ENCODE measurements around the gene LRMDA.

Gene LRMDA

DNA sequence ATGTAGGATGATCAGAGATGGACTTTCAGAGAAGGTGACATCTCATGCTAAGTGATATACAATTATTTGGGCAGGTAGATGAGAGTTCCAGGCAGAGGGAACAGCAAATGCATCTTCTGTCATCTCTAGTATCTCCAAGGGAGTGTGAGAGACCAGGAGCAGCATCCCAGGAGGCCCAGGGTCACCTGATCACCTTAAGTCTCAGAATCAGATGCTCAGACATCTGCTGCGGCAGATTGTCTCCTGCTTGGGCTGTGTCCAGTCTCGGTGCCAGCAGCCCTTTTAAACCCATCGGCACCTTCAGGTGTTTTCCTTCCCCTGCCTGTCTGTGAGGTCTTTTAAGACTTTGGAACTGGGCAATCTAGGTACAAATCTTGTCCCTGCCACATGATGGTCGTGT lies 690.6 kb downstream of the LRMDA start:
- H3K4me3 ChIP-seq (ENCODE audit: low read depth, low read length): no peak overlapping the region
- H3K27ac ChIP-seq (ENCODE audit: low read depth, low read length): no peak overlapping the region
- no peak overlapping the region for H3K9ac ChIP-seq (ENCODE audit: low read length)
- H3K27me3 ChIP-seq (ENCODE audit: control insufficient read depth, insufficient read depth, low read length): peaks cover 2% of the 10 kb centered on the region; the same call in 1 of the 2 replicates
- no peaks in the 10 kb centered on the region for H3K36me3 ChIP-seq (ENCODE audit: control insufficient read depth, insufficient read depth, low read length)
- H3K4me1 ChIP-seq (ENCODE audit: control insufficient read depth, insufficient read depth, low read length): peaks cover 10% of the 10 kb centered on the region
- no peaks in the 10 kb centered on the region for H3K9me3 ChIP-seq (ENCODE audit: control insufficient read depth, insufficient read depth, low read depth, low read length)

DNA sequence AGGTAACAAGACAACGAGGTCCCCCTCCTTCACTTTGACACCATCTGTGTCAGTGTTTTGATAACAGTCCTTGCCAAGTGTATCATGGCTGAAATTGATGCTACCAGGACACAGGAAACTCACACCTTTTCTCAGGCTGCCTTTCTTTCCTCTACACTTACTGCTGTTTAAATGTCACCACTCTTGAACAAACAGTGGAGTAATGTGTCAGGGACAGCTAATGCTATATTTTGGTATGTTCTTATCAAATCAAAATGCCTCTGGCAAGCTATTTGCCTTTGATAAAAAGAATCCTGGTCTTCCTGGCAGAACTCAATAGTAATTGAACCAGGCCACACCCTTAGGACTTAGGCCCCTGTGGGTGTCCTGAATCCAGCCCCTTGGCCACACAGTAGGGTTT lies 692.9 kb downstream of the LRMDA start:
- H3K27ac ChIP-seq (ENCODE audit: low read depth, low read length): no peak overlapping the region
- no peak overlapping the region for H3K4me3 ChIP-seq (ENCODE audit: low read depth, low read length)
- H3K4me1 ChIP-seq (ENCODE audit: control insufficient read depth, insufficient read depth, low read length): peaks cover 10% of the 10 kb centered on the region
- H3K9ac ChIP-seq (ENCODE audit: low read length): no peak overlapping the region
- H3K9me3 ChIP-seq (ENCODE audit: control insufficient read depth, insufficient read depth, low read depth, low read length): no peaks in the 10 kb centered on the region
- H3K27me3 ChIP-seq (ENCODE audit: control insufficient read depth, insufficient read depth, low read length): peaks cover 2% of the 10 kb centered on the region; the same call in 1 of the 2 replicates
- no peaks in the 10 kb centered on the region for H3K36me3 ChIP-seq (ENCODE audit: control insufficient read depth, insufficient read depth, low read length)

DNA sequence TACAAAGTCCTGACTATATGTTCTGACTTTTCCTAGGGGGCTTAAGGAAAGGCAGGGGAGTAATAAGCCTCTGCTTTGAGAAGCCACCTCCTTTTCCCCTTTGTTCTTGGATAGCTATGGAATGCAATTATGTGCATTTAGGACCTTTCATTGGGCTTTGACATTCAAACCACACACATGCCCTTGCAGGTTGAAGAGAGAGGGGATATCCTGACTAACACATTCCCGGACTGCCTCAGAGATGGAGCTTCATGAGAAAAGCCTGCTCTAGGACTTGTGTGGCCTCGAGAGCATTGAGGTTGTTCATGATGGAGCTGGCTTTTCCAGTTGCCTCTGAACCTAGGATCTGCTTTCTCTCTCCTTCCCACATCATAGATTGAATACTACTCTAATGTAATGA lies 694.5 kb downstream of the LRMDA start:
- H3K9me3 ChIP-seq (ENCODE audit: control insufficient read depth, insufficient read depth, low read depth, low read length): no peaks in the 10 kb centered on the region
- no peak overlapping the region for H3K4me3 ChIP-seq (ENCODE audit: low read depth, low read length)
- H3K9ac ChIP-seq (ENCODE audit: low read length): no peak overlapping the region
- no peak overlapping the region for H3K27ac ChIP-seq (ENCODE audit: low read depth, low read length)
- no peaks in the 10 kb centered on the region for H3K36me3 ChIP-seq (ENCODE audit: control insufficient read depth, insufficient read depth, low read length)
- H3K4me1 ChIP-seq (ENCODE audit: control insufficient read depth, insufficient read depth, low read length): peaks cover 10% of the 10 kb centered on the region
- H3K27me3 ChIP-seq (ENCODE audit: control insufficient read depth, insufficient read depth, low read length): peaks cover 2% of the 10 kb centered on the region; the same call in 1 of the 2 replicates

DNA sequence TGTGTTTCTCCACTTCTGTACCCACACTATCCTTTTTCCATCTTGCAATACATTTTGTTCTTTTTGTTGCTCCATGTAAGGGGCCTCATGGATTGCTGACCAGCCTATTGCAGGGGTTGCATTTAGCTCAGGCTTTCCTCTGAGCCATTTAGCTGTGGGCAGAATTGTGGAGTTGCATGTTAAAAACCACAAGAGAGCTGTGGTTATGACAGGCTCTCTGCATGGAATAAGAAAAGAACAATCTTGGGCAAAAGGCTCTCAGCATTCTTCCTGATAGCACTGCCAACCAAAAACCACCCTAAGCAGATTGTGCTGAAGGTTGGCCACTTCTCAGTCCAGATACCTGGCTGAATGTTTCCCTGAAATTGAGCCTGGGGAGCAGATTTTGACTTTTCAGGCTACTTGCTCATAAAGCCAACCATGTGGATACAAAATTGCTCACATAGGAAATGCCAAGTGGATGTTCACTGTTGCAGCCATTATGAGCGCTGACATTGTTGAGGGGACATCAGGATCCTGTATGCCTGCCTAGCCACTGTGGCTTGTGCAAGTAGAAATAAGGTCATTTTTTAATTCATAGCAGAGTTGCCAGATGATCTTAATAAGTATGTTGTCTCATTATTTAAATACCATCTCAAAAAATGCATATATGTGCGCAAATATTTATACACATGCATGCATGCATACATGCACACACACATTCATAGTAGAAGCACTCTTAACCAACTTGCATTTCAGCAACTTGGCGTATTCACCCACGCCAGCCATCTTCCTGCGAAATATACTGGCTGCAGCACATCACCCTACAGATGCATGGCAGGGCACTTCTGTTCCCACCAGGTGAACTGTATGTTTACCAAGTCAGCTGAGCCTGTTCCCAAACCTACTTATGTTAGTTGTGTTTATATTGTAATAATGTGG lies 695.4 kb downstream of the LRMDA start:
- Histone ChIP-seq H3K9me3 (ENCODE audit: control insufficient read depth, insufficient read depth, low read depth, low read length) (no peaks in the 10 kb centered on the region), H3K4me3 (ENCODE audit: low read depth, low read length) (no peak overlapping the region), H3K36me3 (ENCODE audit: control insufficient read depth, insufficient read depth, low read length) (no peaks in the 10 kb centered on the region), H3K27me3 (ENCODE audit: control insufficient read depth, insufficient read depth, low read length) (peaks cover 2% of the 10 kb centered on the region; the same call in 1 of the 2 replicates), H3K27ac (ENCODE audit: low read depth, low read length) (no peak overlapping the region), H3K4me1 (ENCODE audit: control insufficient read depth, insufficient read depth, low read length) (peaks cover 10% of the 10 kb centered on the region), H3K9ac (ENCODE audit: low read length) (no peak overlapping the region)

DNA sequence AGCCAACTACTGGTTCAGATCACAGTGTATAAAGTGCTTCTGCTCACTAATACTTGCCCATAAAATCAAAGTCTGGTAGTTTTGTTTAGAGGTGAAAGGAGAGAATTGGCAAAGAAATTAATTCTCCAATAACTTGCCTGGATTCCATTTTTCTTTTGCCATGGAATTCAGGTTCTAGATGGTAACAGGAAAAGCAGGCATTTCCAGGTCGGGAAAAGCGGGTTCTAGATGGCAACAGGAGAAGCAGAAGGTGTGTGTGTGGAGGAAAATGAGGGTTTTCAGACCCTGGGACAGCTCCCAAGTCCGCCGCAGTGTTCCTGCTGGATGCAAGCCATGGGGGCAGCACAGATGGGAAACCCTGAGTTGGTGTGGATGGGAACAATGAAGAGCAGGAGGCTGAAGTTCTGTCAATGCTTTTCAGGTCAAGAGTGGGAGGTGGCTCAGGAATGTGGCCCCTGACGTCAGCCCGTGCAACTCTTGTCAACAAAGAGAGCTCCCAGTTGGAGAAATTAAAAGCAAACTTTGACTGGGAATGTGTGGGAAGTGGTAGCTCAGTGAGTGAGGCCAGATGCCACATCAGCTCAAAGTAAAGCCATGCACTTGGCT lies 696.7 kb downstream of the LRMDA start:
- no peaks in the 10 kb centered on the region for H3K36me3 ChIP-seq (ENCODE audit: control insufficient read depth, insufficient read depth, low read length)
- H3K4me3 ChIP-seq (ENCODE audit: low read depth, low read length): no peak overlapping the region
- H3K9ac ChIP-seq (ENCODE audit: low read length): no peak overlapping the region
- H3K9me3 ChIP-seq (ENCODE audit: control insufficient read depth, insufficient read depth, low read depth, low read length): no peaks in the 10 kb centered on the region
- no peak overlapping the region for H3K27ac ChIP-seq (ENCODE audit: low read depth, low read length)
- peaks cover 2% of the 10 kb centered on the region; the same call in 1 of the 2 replicates for H3K27me3 ChIP-seq (ENCODE audit: control insufficient read depth, insufficient read depth, low read length)
- H3K4me1 ChIP-seq (ENCODE audit: control insufficient read depth, insufficient read depth, low read length): peaks cover 10% of the 10 kb centered on the region

DNA sequence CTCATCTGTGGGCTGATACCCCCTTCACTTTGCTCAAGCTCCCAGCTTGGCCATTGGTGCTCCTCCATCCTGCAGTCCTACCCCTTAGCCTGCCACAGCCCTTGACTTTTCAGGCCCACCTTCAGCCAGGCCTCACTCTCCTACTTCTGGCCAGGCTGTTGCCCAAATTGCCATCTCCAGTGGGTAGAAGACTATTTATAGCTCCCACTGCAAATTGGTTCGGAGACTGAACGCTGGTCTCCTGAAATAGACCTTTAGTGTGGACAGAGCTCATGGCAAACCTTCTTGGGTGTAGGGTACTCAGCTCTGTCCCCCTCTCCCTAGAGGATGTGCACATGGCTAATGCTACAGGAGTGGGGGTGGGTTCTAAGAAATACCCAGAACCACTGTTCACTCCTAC lies 697.8 kb downstream of the LRMDA start:
- no peaks in the 10 kb centered on the region for H3K9me3 ChIP-seq (ENCODE audit: control insufficient read depth, insufficient read depth, low read depth, low read length)
- no peak overlapping the region for H3K4me3 ChIP-seq (ENCODE audit: low read depth, low read length)
- no peak overlapping the region for H3K27ac ChIP-seq (ENCODE audit: low read depth, low read length)
- peaks cover 19% of the 10 kb centered on the region for H3K4me1 ChIP-seq (ENCODE audit: control insufficient read depth, insufficient read depth, low read length)
- no peaks in the 10 kb centered on the region; the same call in 1 of the 2 replicates for H3K27me3 ChIP-seq (ENCODE audit: control insufficient read depth, insufficient read depth, low read length)
- no peaks in the 10 kb centered on the region for H3K36me3 ChIP-seq (ENCODE audit: control insufficient read depth, insufficient read depth, low read length)
- H3K9ac ChIP-seq (ENCODE audit: low read length): no peak overlapping the region

DNA sequence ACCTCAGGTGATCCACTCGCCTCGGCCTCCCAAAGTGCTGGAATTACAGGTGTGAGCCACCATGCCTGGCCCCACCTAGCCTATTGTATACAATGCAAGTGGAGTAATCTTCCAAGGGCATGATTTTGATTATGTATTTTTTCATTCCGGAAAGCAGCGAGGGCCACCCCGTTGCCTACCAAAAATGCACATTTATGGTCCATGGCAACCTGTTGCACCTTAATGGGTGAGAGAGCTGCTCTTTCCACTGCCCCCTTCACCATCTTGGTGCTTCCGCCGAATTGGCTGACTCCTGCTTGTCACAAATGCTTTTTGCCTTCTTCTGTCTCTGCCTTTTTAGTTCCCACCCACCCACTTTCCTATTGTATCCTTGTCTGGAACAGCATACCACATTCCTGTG lies 699.5 kb downstream of the LRMDA start:
- H3K27me3 ChIP-seq (ENCODE audit: control insufficient read depth, insufficient read depth, low read length): no peaks in the 10 kb centered on the region
- H3K4me3 ChIP-seq (ENCODE audit: low read depth, low read length): no peak overlapping the region
- H3K9me3 ChIP-seq (ENCODE audit: control insufficient read depth, insufficient read depth, low read depth, low read length): no peaks in the 10 kb centered on the region
- H3K27ac ChIP-seq (ENCODE audit: low read depth, low read length): no peak overlapping the region
- peaks cover 17% of the 10 kb centered on the region for H3K4me1 ChIP-seq (ENCODE audit: control insufficient read depth, insufficient read depth, low read length)
- no peak overlapping the region for H3K9ac ChIP-seq (ENCODE audit: low read length)
- no peaks in the 10 kb centered on the region for H3K36me3 ChIP-seq (ENCODE audit: control insufficient read depth, insufficient read depth, low read length)

DNA sequence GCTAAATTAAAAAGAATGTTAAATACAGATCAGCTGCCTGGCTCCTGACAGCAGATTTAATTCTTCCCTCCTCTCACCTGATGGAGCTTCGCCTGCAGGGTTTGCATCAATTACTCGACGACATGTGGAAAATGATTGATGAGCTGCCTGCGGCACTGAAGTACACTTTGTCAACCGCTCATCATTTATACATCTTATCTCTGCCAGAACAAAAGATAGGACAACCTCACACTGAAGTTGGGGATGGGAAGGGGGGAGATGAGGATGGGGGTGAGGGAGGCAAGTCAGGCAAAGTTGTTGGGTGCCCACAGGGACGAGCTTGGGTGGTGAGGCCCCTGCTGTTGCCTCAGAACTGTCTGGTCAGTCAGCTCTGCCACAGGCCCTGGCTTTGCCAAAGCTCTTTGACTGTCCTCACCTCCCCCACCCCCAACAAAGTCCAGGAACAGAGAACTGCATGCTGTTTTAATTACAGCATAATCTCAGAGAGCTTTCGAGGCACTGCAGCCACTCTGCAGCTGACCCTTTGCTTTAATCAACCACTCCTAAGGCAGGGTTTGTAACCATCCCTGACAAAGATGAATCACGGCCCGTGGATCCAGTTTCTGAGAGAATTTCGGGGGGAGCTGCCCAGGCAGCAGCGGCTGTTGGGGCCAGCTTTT lies 702.3 kb downstream of the LRMDA start:
- Histone ChIP-seq H3K36me3 (ENCODE audit: control insufficient read depth, insufficient read depth, low read length) (no peaks in the 10 kb centered on the region), H3K9me3 (ENCODE audit: control insufficient read depth, insufficient read depth, low read depth, low read length) (no peaks in the 10 kb centered on the region), H3K27me3 (ENCODE audit: control insufficient read depth, insufficient read depth, low read length) (no peaks in the 10 kb centered on the region)

DNA sequence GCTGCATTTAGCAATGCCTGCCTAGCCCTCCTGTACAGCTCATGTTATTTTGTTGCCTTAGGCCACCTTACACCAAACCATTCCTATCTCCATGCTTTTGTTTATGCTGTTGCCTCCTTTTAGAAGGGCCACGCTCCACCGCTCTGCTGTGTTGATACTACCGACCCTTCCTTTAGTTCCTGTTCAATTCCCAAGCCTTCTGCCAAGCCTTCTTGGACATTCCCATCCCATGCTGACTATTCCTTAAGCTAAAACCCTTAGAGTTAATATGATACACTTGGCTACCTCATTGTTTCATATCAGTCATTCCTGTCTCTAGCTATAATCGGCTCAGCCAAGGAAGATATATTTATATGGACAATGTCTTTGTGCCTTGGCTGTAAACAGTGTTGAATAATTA lies 705.5 kb downstream of the LRMDA start:
- H3K27me3 ChIP-seq (ENCODE audit: control insufficient read depth, insufficient read depth, low read length): no peaks in the 10 kb centered on the region
- no peaks in the 10 kb centered on the region for H3K9me3 ChIP-seq (ENCODE audit: control insufficient read depth, insufficient read depth, low read depth, low read length)
- H3K4me3 ChIP-seq (ENCODE audit: low read depth, low read length): no peak overlapping the region
- H3K36me3 ChIP-seq (ENCODE audit: control insufficient read depth, insufficient read depth, low read length): no peaks in the 10 kb centered on the region
- H3K27ac ChIP-seq (ENCODE audit: low read depth, low read length): no peak overlapping the region
- peaks cover 8% of the 10 kb centered on the region; the same call in 1 of the 2 replicates for H3K4me1 ChIP-seq (ENCODE audit: control insufficient read depth, insufficient read depth, low read length)
- no peak overlapping the region for H3K9ac ChIP-seq (ENCODE audit: low read length)

More for the DNA sequence above, 702.3 kb downstream of the LRMDA start:
- H3K9ac ChIP-seq (ENCODE audit: low read length): no peak overlapping the region
- H3K4me3 ChIP-seq (ENCODE audit: low read depth, low read length): no peak overlapping the region
- peaks cover 8% of the 10 kb centered on the region; the same call in 1 of the 2 replicates for H3K4me1 ChIP-seq (ENCODE audit: control insufficient read depth, insufficient read depth, low read length)
- H3K27ac ChIP-seq (ENCODE audit: low read depth, low read length): no peak overlapping the region

DNA sequence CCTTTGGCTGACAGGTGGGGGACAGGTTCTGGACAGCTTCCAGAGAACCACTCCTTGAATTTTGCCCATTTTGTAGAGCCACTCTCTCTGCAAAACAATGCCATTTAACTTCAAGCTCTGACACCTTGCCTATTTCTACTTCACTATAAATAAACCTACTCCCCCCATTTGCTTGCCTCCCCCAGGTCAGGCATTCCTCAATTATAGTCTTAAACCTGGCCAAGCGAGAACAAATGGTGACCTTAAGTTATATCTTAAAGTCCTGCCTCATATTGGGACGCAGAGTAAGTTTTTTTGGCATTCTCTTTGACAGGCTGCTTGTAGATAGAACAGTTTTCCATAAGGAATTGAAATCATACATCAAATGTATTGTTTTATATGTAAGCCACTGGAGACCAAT lies 706.9 kb downstream of the LRMDA start:
- H3K4me3 ChIP-seq (ENCODE audit: low read depth, low read length): no peak overlapping the region

DNA sequence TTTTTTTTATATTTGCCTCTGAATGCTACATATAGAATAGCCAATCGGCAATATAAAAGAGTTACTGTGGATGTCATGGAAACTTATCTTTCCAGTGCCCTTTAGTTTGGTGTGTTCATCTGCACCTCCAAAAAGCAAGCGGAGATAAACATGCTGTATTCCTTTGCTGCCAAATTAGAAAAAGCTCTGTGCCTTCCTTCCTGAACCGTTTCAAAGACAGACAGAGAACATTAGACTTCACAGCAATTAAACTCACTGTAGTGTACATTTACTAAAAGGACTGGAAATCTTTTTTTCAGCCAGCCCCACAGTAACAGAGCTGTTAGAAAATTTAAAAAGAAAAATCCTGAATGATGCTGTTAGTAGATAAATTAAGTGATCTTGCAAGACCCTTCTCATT lies 707.5 kb downstream of the LRMDA start:
- no peak overlapping the region for H3K27ac ChIP-seq (ENCODE audit: low read depth, low read length)
- H3K9ac ChIP-seq (ENCODE audit: low read length): no peak overlapping the region
- no peaks in the 10 kb centered on the region for H3K27me3 ChIP-seq (ENCODE audit: control insufficient read depth, insufficient read depth, low read length)
- no peak overlapping the region for H3K4me3 ChIP-seq (ENCODE audit: low read depth, low read length)
- H3K4me1 ChIP-seq (ENCODE audit: control insufficient read depth, insufficient read depth, low read length): peaks cover under 1% of the 10 kb centered on the region; the same call in 1 of the 2 replicates
- no peaks in the 10 kb centered on the region for H3K9me3 ChIP-seq (ENCODE audit: control insufficient read depth, insufficient read depth, low read depth, low read length)
- no peaks in the 10 kb centered on the region for H3K36me3 ChIP-seq (ENCODE audit: control insufficient read depth, insufficient read depth, low read length)

More for the DNA sequence above, 706.9 kb downstream of the LRMDA start:
- H3K9ac ChIP-seq (ENCODE audit: low read length): no peak overlapping the region
- no peak overlapping the region for H3K27ac ChIP-seq (ENCODE audit: low read depth, low read length)
- peaks cover 7% of the 10 kb centered on the region; the same call in 1 of the 2 replicates for H3K4me1 ChIP-seq (ENCODE audit: control insufficient read depth, insufficient read depth, low read length)
- no peaks in the 10 kb centered on the region for H3K27me3 ChIP-seq (ENCODE audit: control insufficient read depth, insufficient read depth, low read length)
- H3K9me3 ChIP-seq (ENCODE audit: control insufficient read depth, insufficient read depth, low read depth, low read length): no peaks in the 10 kb centered on the region
- H3K36me3 ChIP-seq (ENCODE audit: control insufficient read depth, insufficient read depth, low read length): no peaks in the 10 kb centered on the region

Measured in HUES6 (cell line).